Thymus (tissue), 11 donors: ENCODE data around the gene SLC9A1. TPM values are rescaled to one million over a fixed set of nuclear protein-coding genes. Genes with fewer than 3 reads are reported as not detected.
"Not testable (repeated sequence)": the region's sequence is repeated elsewhere in the genome, so short reads cannot be mapped to it uniquely, and the experiment has no call there.

Experiments
- DNase-seq, 9 donors: peaks; one replicate each; pipeline ENCODE4 v3.0.0-alpha.2; 2013; ENCODE audit warnings: low spot score in 9 of 9, low read depth in 6 of 9, missing footprints in 1 of 9
- H3K27ac ChIP-seq, 2 donors: one replicate each; pipeline ENCODE4 v1.5.1; 2013; ENCODE audit warnings: control low read depth in 1 of 2, low read depth in 1 of 2, low read length in 1 of 2, mild to moderate bottlenecking in 1 of 2, moderate library complexity in 1 of 2
- H3K27me3 ChIP-seq, 2 donors: one replicate each; pipeline ENCODE4 v1.5.1; 2013; ENCODE audit warnings: low read length in 1 of 2; ENCODE audit not compliant: control insufficient read depth in 2 of 2, insufficient read depth in 1 of 2
- H3K36me3 ChIP-seq, 2 donors: one replicate each; pipeline ENCODE4 v1.5.1; 2013; ENCODE audit warnings: low read length in 1 of 2, mild to moderate bottlenecking in 1 of 2, moderate library complexity in 1 of 2; ENCODE audit not compliant: control insufficient read depth in 2 of 2, insufficient read depth in 2 of 2
- H3K4me1 ChIP-seq, 2 donors: one replicate each; pipeline ENCODE4 v1.5.1; 2013; ENCODE audit warnings: low read length in 2 of 2; ENCODE audit not compliant: control insufficient read depth in 2 of 2, insufficient read depth in 2 of 2
- H3K4me3 ChIP-seq, 2 donors: one replicate each; pipeline ENCODE4 v1.5.1; 2013; ENCODE audit warnings: low read length in 2 of 2, control low read depth in 1 of 2, mild to moderate bottlenecking in 1 of 2
- H3K9me3 ChIP-seq, 2 donors: one replicate each; pipeline ENCODE4 v1.5.1; 2013; ENCODE audit warnings: low read length in 1 of 2, mild to moderate bottlenecking in 1 of 2; ENCODE audit not compliant: control insufficient read depth in 2 of 2, insufficient read depth in 1 of 2
- WGBS: extraction: QIAGEN DNeasy Blood & Tissue Kit; methylation state at CpG from one replicate; pipeline ENCODE4 v1.1.7; 2013; 5-methylcytosine and 5-hydroxymethylcytosine counted together
- polyA plus RNA-seq: library from polyadenylated mRNA; stranded (reverse); fragments of 200-250 nt; gene quantifications from one replicate; pipeline ENCODE4 v1.2.3, GENCODE V29; 2013
- total RNA-seq: library from RNA; stranded (reverse); fragments of 120-200 nt; gene quantifications from one replicate; pipeline ENCODE4 v1.2.4, GENCODE V29; 2013
- donor health status: healthy.

SLC9A1 gene
- total and polyA plus RNA-seq, 2 donors: 1.7 to 11.1 TPM

DNA sequence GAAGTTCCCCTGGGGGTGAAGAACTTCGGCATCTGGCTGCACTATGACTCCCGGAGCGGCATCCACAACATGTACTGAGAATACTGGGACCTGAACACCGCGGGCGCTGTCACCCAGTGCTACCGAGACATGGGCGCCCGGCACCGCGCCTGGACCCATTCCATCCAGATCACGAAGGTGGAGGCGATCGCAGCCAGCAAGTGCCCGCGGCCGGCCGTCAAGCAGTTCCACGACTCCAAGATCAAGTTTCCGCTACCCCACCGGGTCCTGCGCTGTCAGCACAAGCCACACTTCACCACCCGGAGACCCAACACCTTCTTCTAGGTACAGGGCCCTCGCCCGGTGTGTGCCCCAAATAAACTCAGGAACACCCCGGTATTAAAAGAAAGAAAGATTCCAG, 22.0 kb upstream of the SLC9A1 start:
- no peak for DNase-seq
- H3K9me3 ChIP-seq: peaks cover 0 to 28% of the 10 kb centered on the region in 2 donors
- 98% methylated on average over 26 of the region's 26 CpGs for WGBS
- H3K4me3 ChIP-seq: no peak overlapping the region
- no peaks in the 10 kb centered on the region for H3K4me1 ChIP-seq
- H3K27ac ChIP-seq: no peak overlapping the region
- H3K36me3 ChIP-seq: no peaks in the 10 kb centered on the region
- H3K27me3 ChIP-seq: no peaks in the 10 kb centered on the region

DNA sequence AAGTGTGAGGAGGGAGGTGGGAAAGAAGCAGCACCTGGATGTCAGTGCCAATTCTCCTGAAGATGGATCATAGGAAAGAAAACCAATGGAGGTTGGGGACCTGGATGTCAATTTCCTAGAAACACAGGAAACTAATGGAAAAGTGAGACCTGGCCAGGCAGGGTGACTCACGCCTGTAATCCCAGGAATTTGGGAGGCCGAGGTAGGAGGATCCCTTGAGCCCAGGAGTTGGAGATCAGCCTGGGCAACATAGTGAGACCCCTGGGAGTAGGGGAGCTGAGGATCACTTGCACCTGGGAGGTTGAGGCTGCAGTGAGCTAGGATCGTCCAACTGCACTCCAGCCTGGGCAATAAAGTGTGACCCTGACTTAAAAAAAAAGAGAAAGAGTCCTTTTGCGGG, 21.4 kb upstream of the SLC9A1 start:
- WGBS: 99% methylated on average over 4 of the region's 4 CpGs
- DNase-seq: no peak
- H3K9me3 ChIP-seq: peaks cover 0 to 23% of the 10 kb centered on the region in 2 donors

DNA sequence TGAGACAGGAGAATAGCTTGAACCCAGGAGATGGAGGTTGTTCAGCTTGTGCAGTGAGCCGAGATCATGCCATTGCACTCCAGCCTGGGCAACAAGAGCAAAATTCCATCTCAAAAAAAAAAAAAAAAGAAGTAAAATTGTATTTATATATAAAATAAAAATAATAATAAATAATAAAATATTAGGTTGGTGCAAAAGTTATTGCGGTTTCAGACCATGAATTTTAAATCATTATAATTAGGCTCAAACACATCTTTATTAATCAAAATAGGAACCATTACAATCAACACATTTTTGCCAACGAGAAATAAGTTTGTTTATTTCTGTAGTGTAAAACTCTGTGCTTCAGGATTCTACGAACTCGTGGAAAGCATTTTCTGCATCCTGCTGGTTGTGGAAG, 18.1 kb upstream of the SLC9A1 start:
- not testable (repeated sequence) for H3K9me3 ChIP-seq, H3K4me3 ChIP-seq, H3K27me3 ChIP-seq, H3K27ac ChIP-seq, DNase-seq, H3K36me3 ChIP-seq, H3K4me1 ChIP-seq
- 96% methylated on average over 5 of the region's 5 CpGs for whole genome bisulfite sequencing

More for the DNA sequence above, 21.4 kb upstream of the SLC9A1 start:
- Histone ChIP-seq H3K36me3 (no peaks in the 10 kb centered on the region), H3K4me1 (no peaks in the 10 kb centered on the region), H3K27me3 (no peaks in the 10 kb centered on the region), H3K4me3 (no peak overlapping the region), H3K27ac (no peak overlapping the region)

DNA sequence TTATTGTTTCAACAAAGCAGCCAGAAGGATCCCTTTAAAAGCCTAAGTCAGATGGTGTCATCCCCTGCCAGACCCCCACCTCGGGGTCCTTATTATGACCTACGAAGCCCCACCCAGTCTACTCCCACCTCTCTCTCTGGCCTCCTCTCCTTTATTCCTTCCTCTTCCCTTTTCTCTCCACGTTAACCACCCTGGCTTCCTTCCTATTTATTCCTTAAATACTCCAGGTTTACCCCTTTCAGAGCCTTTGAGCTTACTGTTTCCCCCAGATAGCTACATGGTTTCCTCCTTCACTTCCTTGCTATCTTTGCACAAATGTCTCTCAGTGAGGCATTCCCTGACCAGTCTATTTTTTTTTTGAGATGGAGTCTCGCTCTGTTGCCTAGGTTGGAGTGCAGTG, 12.0 kb upstream of the SLC9A1 start:
- DNase-seq: no peak
- 41% methylated on average over 4 of the region's 4 CpGs for WGBS
- H3K4me3 ChIP-seq: no peak overlapping the region

DNA sequence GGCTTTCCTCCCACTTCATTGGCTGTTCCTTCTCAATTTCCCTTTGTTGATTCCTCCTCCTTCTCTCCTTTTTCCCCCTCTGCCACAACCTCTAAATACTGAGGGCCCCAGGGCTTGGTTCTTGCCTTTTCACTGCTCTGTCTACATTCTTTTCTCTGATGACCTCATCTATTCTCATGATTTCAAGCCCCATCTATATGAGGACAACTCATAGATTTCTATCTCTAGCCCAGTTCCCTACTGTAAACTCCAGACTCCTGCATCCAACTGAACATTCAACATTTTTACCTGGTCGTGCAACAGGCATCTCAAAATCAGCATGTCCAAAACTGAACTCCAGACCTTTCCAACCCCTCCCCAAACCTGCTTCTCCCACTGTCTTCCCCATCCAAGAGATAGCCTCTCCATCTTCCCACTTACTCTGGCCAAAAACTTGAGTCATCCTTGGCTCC, 11.5 kb upstream of the SLC9A1 start:
- Histone ChIP-seq H3K36me3 (no peaks in the 10 kb centered on the region), H3K27me3 (no peaks in the 10 kb centered on the region), H3K4me3 (no peak overlapping the region), H3K9me3 (no peaks in the 10 kb centered on the region), H3K27ac (no peak overlapping the region), H3K4me1 (no peaks in the 10 kb centered on the region)
- 89% methylated on average over 1 of the region's 1 CpG for WGBS
- no peak for DNase-seq

More for the DNA sequence above, 12.0 kb upstream of the SLC9A1 start:
- no peaks in the 10 kb centered on the region for H3K4me1 ChIP-seq
- no peaks in the 10 kb centered on the region for H3K36me3 ChIP-seq
- H3K9me3 ChIP-seq: no peaks in the 10 kb centered on the region
- H3K27ac ChIP-seq: no peak overlapping the region
- no peaks in the 10 kb centered on the region for H3K27me3 ChIP-seq

DNA sequence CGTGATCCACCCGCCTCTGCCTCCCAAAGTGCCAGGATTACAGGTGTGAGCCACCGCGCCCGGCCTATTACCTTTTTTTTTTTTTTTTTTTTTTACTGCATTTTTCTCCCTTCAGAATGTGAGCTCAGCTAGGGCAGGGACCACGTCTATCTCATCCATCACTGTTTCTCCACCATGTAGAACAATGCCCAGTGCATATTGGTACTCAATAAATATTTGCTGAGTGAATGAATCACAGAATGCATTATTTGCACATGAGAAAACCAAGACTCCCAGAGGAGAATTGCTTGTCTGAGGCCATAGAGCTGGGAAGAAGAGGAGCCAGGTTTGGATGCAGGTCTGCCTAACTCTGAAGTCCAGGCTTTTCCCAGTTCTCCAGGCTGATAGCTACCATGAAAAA, 8.2 kb upstream of the SLC9A1 start:
- Histone ChIP-seq H3K9me3 (no peaks in the 10 kb centered on the region), H3K27ac (no peak overlapping the region), H3K4me3 (no peak overlapping the region), H3K36me3 (no peaks in the 10 kb centered on the region), H3K4me1 (no peaks in the 10 kb centered on the region), H3K27me3 (no peaks in the 10 kb centered on the region)
- DNase-seq: no peak
- WGBS: 100% methylated on average over 6 of the region's 6 CpGs

DNA sequence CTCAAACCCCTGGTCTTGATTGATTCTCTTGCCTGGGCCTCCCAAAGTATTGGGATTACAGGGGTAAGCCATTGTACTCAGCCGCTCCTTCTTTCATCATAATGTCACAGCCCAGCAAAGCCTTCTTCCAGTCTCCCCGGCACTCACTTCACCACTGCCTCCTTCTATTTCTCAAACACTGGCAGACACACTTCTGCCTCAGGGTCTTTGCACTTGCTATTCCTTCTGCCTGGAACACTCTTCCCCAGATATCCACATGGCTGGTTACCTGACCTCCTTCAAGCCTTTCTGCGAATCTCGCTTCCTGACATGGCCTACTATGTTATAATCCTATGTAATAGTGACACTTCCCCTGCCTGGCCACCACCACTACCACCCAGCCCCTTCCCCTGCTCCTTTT, 7.2 kb upstream of the SLC9A1 start:
- H3K9me3 ChIP-seq: no peaks in the 10 kb centered on the region
- H3K4me1 ChIP-seq: no peaks in the 10 kb centered on the region
- no peak for DNase-seq
- 97% methylated on average over 4 of the region's 4 CpGs for whole genome bisulfite sequencing
- H3K36me3 ChIP-seq: no peaks in the 10 kb centered on the region
- no peak overlapping the region for H3K27ac ChIP-seq
- H3K27me3 ChIP-seq: no peaks in the 10 kb centered on the region
- H3K4me3 ChIP-seq: no peak overlapping the region

DNA sequence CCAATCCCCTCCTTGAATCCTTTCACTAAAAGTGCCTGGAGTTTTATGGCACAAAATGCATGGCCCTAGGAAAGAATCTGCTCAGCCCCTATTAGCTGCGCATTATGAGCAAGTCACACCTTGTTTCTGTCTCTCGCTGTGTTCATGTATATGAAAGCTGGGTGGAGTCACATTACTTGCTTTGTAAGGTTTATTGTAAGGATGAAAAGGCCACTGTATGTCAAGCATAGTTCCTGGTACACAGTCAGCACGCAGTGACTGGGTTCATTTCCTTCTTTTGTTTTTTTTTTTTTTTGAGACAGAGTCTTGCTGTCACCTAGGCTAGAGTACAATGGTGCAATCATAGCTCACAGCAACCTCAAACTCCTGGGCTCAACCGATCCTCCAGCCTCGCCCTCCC, 6.7 kb upstream of the SLC9A1 start:
- H3K4me3 ChIP-seq: no peak overlapping the region
- WGBS: 79% methylated on average over 5 of the region's 5 CpGs
- no peaks in the 10 kb centered on the region for H3K27me3 ChIP-seq
- H3K36me3 ChIP-seq: no peaks in the 10 kb centered on the region
- peak in 2 of 9 donors; percentile 31 to 64 for DNase-seq
- no peaks in the 10 kb centered on the region for H3K9me3 ChIP-seq
- no peak overlapping the region for H3K27ac ChIP-seq
- H3K4me1 ChIP-seq: no peaks in the 10 kb centered on the region

DNA sequence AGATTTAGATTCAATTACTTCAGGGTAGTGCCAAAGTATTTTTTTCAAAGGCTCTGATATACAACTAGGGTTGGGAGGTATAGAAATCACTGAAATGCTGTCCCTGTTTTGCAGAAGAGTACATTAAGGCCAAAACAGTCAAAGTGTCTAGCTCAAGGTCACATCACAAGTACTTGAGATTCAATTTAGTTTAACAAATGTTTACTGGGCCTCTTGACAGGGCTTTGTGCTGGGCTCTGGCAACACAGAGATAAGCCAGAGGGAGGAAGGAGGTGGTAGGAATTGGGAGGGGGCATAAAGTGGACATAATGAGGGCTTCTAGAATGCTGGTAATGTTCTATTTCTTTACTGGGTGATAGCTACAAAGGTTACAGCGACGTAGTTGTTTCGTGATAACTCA, 2.3 kb upstream of the SLC9A1 start:
- DNase-seq: no peak
- Histone ChIP-seq H3K27me3 (no peaks in the 10 kb centered on the region), H3K4me1 (peaks cover 23 to 28% of the 10 kb centered on the region in 2 donors), H3K27ac (no peak overlapping the region), H3K36me3 (no peaks in the 10 kb centered on the region), H3K9me3 (no peaks in the 10 kb centered on the region), H3K4me3 (no peak overlapping the region)
- WGBS: over 99% methylated on average over 3 of the region's 3 CpGs

DNA sequence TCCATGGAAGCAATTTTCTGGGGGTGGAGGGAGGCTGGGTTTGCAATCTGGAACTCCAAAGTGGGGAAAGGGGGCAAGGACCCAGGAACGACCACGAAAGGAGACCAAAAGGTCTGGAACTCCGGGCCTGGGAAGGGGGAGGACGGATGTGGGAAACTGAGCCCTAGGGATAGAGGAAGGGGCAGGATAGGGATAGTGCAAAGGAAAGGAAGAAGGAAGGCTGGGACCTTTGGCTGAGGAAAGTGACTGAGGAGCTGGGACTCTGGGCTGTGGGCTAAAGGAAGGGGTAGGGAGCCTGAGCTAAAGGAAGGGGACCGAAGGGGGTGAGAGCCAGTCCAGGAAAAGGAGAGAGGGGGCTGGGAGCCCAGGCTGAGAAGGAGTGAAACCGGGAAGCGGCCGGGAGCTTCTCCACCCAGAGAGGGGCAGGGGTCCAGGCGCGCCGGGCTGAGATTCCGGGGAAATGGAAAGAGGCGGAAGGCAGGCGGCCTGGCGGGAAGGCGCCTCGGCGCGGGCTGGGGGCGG, 395 bp downstream of the SLC9A1 start:
- Histone ChIP-seq H3K4me3 (peak overlapping the region; percentile 81 to 83), H3K27me3 (no peaks in the 10 kb centered on the region), H3K36me3 (no peaks in the 10 kb centered on the region), H3K9me3 (no peaks in the 10 kb centered on the region), H3K27ac (peak overlapping the region; percentile 74 to 84), H3K4me1 (peaks cover 27 to 45% of the 10 kb centered on the region in 2 donors)
- WGBS: 14% methylated on average over 20 of the region's 20 CpGs
- DNase-seq: no peak
